ENCODE results near the gene AP1S3.

AP1S3 gene

GRCh38 chr2:223760838-223761502 is 76.4 kb downstream of the AP1S3 start:
- no peak for DNase-seq (ENCODE audit: low read depth in 3 of 3)

GRCh38 chr2:223759569-223760430 is 77.6 kb downstream of the AP1S3 start:
- DNase-seq (ENCODE audit: low read depth in 3 of 3): no peak

GRCh38 chr2:223758131-223758840 is 79.1 kb downstream of the AP1S3 start:
- no peak for DNase-seq (ENCODE audit: low read depth in 3 of 3)

GRCh38 chr2:223753940-223754339 is 83.4 kb downstream of the AP1S3 start:
- DNase-seq (ENCODE audit: low read depth in 3 of 3): no peak

GRCh38 chr2:223751012-223751411 is 86.4 kb downstream of the AP1S3 start:
- DNase-seq (ENCODE audit: low read depth in 3 of 3): no peak

- no peak for DNase-seq (ENCODE audit: low read depth in 3 of 3)
Measured at GRCh38 chr2:223747392-223748042, 89.9 kb downstream of the AP1S3 start.

GRCh38 chr2:223746611-223747010 is 90.8 kb downstream of the AP1S3 start:
- no peak for DNase-seq (ENCODE audit: low read depth in 3 of 3)

- DNase-seq (ENCODE audit: low read depth in 3 of 3): no peak
Measured at GRCh38 chr2:223744580-223744979, 92.8 kb downstream of the AP1S3 start.

- DNase-seq (ENCODE audit: low read depth in 3 of 3): no peak
Measured at GRCh38 chr2:223740679-223741078, 96.7 kb downstream of the AP1S3 start.

- no peak for DNase-seq (ENCODE audit: low read depth in 3 of 3)
Measured at GRCh38 chr2:223737207-223737606, 100.2 kb downstream of the AP1S3 start.

GRCh38 chr2:223736488-223736887 is 100.9 kb downstream of the AP1S3 start:
- no peak for DNase-seq (ENCODE audit: low read depth in 3 of 3)

GRCh38 chr2:223735659-223736244 is 101.6 kb downstream of the AP1S3 start:
- no peak for DNase-seq (ENCODE audit: low read depth in 3 of 3)

GRCh38 chr2:223735035-223735640 is 102.2 kb downstream of the AP1S3 start:
- no peak for DNase-seq (ENCODE audit: low read depth in 3 of 3)

GRCh38 chr2:223734346-223734745 is 103.0 kb downstream of the AP1S3 start:
- DNase-seq (ENCODE audit: low read depth in 3 of 3): no peak

GRCh38 chr2:223732346-223732745 is 105.0 kb downstream of the AP1S3 start:
- DNase-seq (ENCODE audit: low read depth in 3 of 3): no peak

GRCh38 chr2:223731503-223731902 is 105.9 kb downstream of the AP1S3 start:
- DNase-seq (ENCODE audit: low read depth in 3 of 3): no peak

- no peak for DNase-seq (ENCODE audit: low read depth in 3 of 3)
Measured at GRCh38 chr2:223729781-223730180, 107.6 kb downstream of the AP1S3 start.

GRCh38 chr2:223727562-223727961 is 109.8 kb downstream of the AP1S3 start:
- no peak for DNase-seq (ENCODE audit: low read depth in 3 of 3)

GRCh38 chr2:223725986-223726970 is 111.1 kb downstream of the AP1S3 start:
- no peak for DNase-seq (ENCODE audit: low read depth in 3 of 3)

- no peak for DNase-seq (ENCODE audit: low read depth in 3 of 3)
Measured at GRCh38 chr2:223725494-223725893, 111.9 kb downstream of the AP1S3 start.

Measured in stimulated activated CD4-positive, alpha-beta T cell treated with anti-CD3 and anti-CD28 coated beads, TNF-alpha, amount 100 ng/mL, for 24 hours (primary cell).